ENCODE measurements around the gene TMEM217. TPM values are rescaled to one million over a fixed set of nuclear protein-coding genes. Genes with fewer than 3 reads are reported as not detected.
"Not testable (repeated sequence)": the region's sequence is repeated elsewhere in the genome, so short reads cannot be mapped to it uniquely, and the experiment has no call there.

The TMEM217 gene
- polyA plus RNA-seq, 1 donor from 2014 or later: 0.32 TPM

GRCh38 chr6:37298958-37299357 is 41.0 kb upstream of the TMEM217 start:
- H3K9me3 ChIP-seq (ENCODE audit: low read length): no peaks in the 10 kb centered on the region
- no peaks in the 10 kb centered on the region for H3K9me2 ChIP-seq (ENCODE audit: insufficient read depth, low read length)
- TF ChIP-seq, protein P1, sequence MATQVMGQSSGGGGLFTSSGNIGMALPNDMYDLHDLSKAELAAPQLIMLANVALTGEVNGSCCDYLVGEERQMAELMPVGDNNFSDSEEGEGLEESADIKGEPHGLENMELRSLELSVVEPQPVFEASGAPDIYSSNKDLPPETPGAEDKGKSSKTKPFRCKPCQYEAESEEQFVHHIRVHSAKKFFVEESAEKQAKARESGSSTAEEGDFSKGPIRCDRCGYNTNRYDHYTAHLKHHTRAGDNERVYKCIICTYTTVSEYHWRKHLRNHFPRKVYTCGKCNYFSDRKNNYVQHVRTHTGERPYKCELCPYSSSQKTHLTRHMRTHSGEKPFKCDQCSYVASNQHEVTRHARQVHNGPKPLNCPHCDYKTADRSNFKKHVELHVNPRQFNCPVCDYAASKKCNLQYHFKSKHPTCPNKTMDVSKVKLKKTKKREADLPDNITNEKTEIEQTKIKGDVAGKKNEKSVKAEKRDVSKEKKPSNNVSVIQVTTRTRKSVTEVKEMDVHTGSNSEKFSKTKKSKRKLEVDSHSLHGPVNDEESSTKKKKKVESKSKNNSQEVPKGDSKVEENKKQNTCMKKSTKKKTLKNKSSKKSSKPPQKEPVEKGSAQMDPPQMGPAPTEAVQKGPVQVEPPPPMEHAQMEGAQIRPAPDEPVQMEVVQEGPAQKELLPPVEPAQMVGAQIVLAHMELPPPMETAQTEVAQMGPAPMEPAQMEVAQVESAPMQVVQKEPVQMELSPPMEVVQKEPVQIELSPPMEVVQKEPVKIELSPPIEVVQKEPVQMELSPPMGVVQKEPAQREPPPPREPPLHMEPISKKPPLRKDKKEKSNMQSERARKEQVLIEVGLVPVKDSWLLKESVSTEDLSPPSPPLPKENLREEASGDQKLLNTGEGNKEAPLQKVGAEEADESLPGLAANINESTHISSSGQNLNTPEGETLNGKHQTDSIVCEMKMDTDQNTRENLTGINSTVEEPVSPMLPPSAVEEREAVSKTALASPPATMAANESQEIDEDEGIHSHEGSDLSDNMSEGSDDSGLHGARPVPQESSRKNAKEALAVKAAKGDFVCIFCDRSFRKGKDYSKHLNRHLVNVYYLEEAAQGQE (IDR thresholded peaks at IDR 0.05; ENCODE audit: borderline replicate concordance): no peak
- TF ChIP-seq TAF1 (IDR thresholded peaks at IDR 0.05; ENCODE audit: low read depth): no peak
- no peak for TF ChIP-seq EP300 (conservative IDR thresholded peaks at IDR 0.05; ENCODE audit: poor library complexity, severe bottlenecking)
- no peak for TF ChIP-seq MXI1 (conservative IDR thresholded peaks at IDR 0.05; ENCODE audit: poor library complexity, severe bottlenecking)
- no peak for TF ChIP-seq SMC3 (conservative IDR thresholded peaks at IDR 0.05; ENCODE audit: poor library complexity)
- TF ChIP-seq POLR2AphosphoS5 (IDR thresholded peaks at IDR 0.05): no peak
- H3K4me3 ChIP-seq (ENCODE audit: low read length): no peak overlapping the region
- H4K20me1 ChIP-seq (ENCODE audit: insufficient read depth): no peaks in the 10 kb centered on the region
- no peaks in the 10 kb centered on the region for H3K79me2 ChIP-seq (replicated peaks; ENCODE audit: insufficient read depth, low read length)
- H3K27ac ChIP-seq (ENCODE audit: low read length): no peak overlapping the region
- H3K9ac ChIP-seq (ENCODE audit: low read length): no peak overlapping the region
- no peaks in the 10 kb centered on the region for H3F3A ChIP-seq (ENCODE audit: insufficient read depth, low read length, poor library complexity, severe bottlenecking)
- H3K36me3 ChIP-seq (ENCODE audit: insufficient read depth, low read length): no peaks in the 10 kb centered on the region
- H3K4me2 ChIP-seq (ENCODE audit: low read length): no peak overlapping the region
- H3K27me3 ChIP-seq (ENCODE audit: insufficient read depth, low read depth, low read length): no peaks in the 10 kb centered on the region
- no peak overlapping the region for H2AFZ ChIP-seq (ENCODE audit: low read depth, low read length)

GRCh38 chr6:37297637-37298036 is 39.7 kb upstream of the TMEM217 start:
- not testable (repeated sequence) for H3K79me2 ChIP-seq (replicated peaks; ENCODE audit: insufficient read depth, low read length); H3K9me2 ChIP-seq (ENCODE audit: insufficient read depth, low read length); H2AFZ ChIP-seq (ENCODE audit: low read depth, low read length); H3K36me3 ChIP-seq (ENCODE audit: insufficient read depth, low read length); H4K20me1 ChIP-seq (ENCODE audit: insufficient read depth); H3K9me3 ChIP-seq (ENCODE audit: low read length); H3K4me2 ChIP-seq (ENCODE audit: low read length); H3K27me3 ChIP-seq (ENCODE audit: insufficient read depth, low read depth, low read length); H3F3A ChIP-seq (ENCODE audit: insufficient read depth, low read length, poor library complexity, severe bottlenecking); H3K27ac ChIP-seq (ENCODE audit: low read length); H3K9ac ChIP-seq (ENCODE audit: low read length); H3K4me3 ChIP-seq (ENCODE audit: low read length)

DNA sequence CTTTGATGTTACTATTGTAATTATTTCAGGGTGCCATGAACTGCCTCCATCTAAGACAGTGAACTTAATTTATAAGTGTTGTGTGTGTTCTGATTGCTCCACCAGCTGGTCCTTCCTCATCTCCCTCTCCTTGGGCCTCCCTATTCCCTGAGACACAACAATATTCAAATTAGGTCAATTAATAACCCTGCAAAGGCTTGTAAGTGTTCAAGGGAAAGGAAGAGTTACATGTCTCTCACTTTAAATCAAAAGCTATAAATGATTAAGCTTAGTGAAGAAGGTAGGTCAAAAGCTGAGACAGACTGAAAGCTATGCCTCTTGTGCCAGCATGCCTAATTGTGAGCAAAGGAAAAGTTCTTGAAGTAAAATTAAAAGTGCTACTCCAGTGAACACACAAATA is 35.5 kb upstream of the TMEM217 start:
- H3K36me3 ChIP-seq (ENCODE audit: insufficient read depth, low read length): no peaks in the 10 kb centered on the region
- no peaks in the 10 kb centered on the region for H3K9me2 ChIP-seq (ENCODE audit: insufficient read depth, low read length)
- H3F3A ChIP-seq (ENCODE audit: insufficient read depth, low read length, poor library complexity, severe bottlenecking): no peaks in the 10 kb centered on the region
- no peaks in the 10 kb centered on the region for H3K9me3 ChIP-seq (ENCODE audit: low read length)
- H3K9ac ChIP-seq (ENCODE audit: low read length): no peak overlapping the region
- H3K79me2 ChIP-seq (replicated peaks; ENCODE audit: insufficient read depth, low read length): no peaks in the 10 kb centered on the region
- TF ChIP-seq TAF1 (IDR thresholded peaks at IDR 0.05; ENCODE audit: low read depth) (no peak), RAD21 (conservative IDR thresholded peaks at IDR 0.05) (no peak)
- TF ChIP-seq, protein P1 (IDR thresholded peaks at IDR 0.05; ENCODE audit: borderline replicate concordance): no peak
- TF ChIP-seq, protein P2, sequence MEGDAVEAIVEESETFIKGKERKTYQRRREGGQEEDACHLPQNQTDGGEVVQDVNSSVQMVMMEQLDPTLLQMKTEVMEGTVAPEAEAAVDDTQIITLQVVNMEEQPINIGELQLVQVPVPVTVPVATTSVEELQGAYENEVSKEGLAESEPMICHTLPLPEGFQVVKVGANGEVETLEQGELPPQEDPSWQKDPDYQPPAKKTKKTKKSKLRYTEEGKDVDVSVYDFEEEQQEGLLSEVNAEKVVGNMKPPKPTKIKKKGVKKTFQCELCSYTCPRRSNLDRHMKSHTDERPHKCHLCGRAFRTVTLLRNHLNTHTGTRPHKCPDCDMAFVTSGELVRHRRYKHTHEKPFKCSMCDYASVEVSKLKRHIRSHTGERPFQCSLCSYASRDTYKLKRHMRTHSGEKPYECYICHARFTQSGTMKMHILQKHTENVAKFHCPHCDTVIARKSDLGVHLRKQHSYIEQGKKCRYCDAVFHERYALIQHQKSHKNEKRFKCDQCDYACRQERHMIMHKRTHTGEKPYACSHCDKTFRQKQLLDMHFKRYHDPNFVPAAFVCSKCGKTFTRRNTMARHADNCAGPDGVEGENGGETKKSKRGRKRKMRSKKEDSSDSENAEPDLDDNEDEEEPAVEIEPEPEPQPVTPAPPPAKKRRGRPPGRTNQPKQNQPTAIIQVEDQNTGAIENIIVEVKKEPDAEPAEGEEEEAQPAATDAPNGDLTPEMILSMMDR (IDR thresholded peaks at IDR 0.05; ENCODE audit: poor library complexity, severe bottlenecking): no peak
- H3K4me2 ChIP-seq (ENCODE audit: low read length): no peak overlapping the region
- no peak overlapping the region for H3K27ac ChIP-seq (ENCODE audit: low read length)
- no peak overlapping the region for H3K4me3 ChIP-seq (ENCODE audit: low read length)
- no peaks in the 10 kb centered on the region for H3K27me3 ChIP-seq (ENCODE audit: insufficient read depth, low read depth, low read length)
- no peaks in the 10 kb centered on the region for H4K20me1 ChIP-seq (ENCODE audit: insufficient read depth)
- no peak overlapping the region for H2AFZ ChIP-seq (ENCODE audit: low read depth, low read length)

All from neural cell (in vitro differentiated cells).